Choroid plexus epithelial cell (primary cell): Measurements from ENCODE around the gene NTMT1.

Experiments used
- DNase-seq: peaks from one replicate; pipeline ENCODE4 v3.0.0-alpha.2; 2010; ENCODE audit warnings: low read depth
- H3K4me3 ChIP-seq: 2 replicates; pipeline ENCODE4 v1.5.1; 2011; ENCODE audit warnings: low read depth, mild to moderate bottlenecking, control low read depth, low read length, moderate library complexity
- CTCF ChIP-seq: conservative IDR thresholded peaks from 2 replicates; pipeline ENCODE4 v1.5.1; 2011; ENCODE audit warnings: low read depth, mild to moderate bottlenecking, control low read depth, inconsistent platforms, low read length, moderate library complexity

The NTMT1 gene

GRCh38 chr9:129667378-129667777 lies 41.4 kb downstream of the NTMT1 start:
- no peak for TF ChIP-seq CTCF
- no peak for DNase-seq
- no peak overlapping the region for H3K4me3 ChIP-seq

- H3K4me3 ChIP-seq = no peak overlapping the region
- no peak for DNase-seq
- TF ChIP-seq CTCF = no peak
Observed at GRCh38 chr9:129667850-129668249, 41.9 kb downstream of the NTMT1 start.

- no peak overlapping the region for H3K4me3 ChIP-seq
- peak; percentile 67 for DNase-seq
- TF ChIP-seq CTCF = no peak
Observed at GRCh38 chr9:129669141-129669718, 43.3 kb downstream of the NTMT1 start.

GRCh38 chr9:129669946-129670345 lies 44.0 kb downstream of the NTMT1 start:
- DNase-seq = no peak
- no peak overlapping the region for H3K4me3 ChIP-seq
- no peak for TF ChIP-seq CTCF

- H3K4me3 ChIP-seq = no peak overlapping the region
- no peak for DNase-seq
- TF ChIP-seq CTCF = no peak
Observed at GRCh38 chr9:129671065-129671464, 45.1 kb downstream of the NTMT1 start.

GRCh38 chr9:129671519-129671918 lies 45.6 kb downstream of the NTMT1 start:
- no peak overlapping the region for H3K4me3 ChIP-seq
- no peak for DNase-seq
- no peak for TF ChIP-seq CTCF

- no peak overlapping the region for H3K4me3 ChIP-seq
- no peak for TF ChIP-seq CTCF
- no peak for DNase-seq
Observed at GRCh38 chr9:129672702-129673101, 46.7 kb downstream of the NTMT1 start.
